B cell (primary cell): ENCODE results near the gene PRKRIP1. TPM values are rescaled to one million over a fixed set of nuclear protein-coding genes. Genes with fewer than 3 reads are reported as not detected.

Source experiments
- ATAC-seq: fragments of 200-7000 bp; cut with Tn5 transposase; one replicate; pipeline ENCODE4 v1.10.0; 2021; ENCODE audit warnings: low read depth, mild to moderate bottlenecking, moderate number of reproducible peaks, moderate library complexity
- CTCF ChIA-PET: fragments of 350-600 bp; sonication (Branson Sonifier 250); formaldehyde crosslinking; loops from one replicate; lab custom pipeline; 2021; ENCODE audit warnings: antibody characterized with exemption, inconsistent platforms; lab: Charles Lee
- POLR2A ChIA-PET: fragments of 350-600 bp; sonication (Branson Sonifier 250); formaldehyde crosslinking; loops from one replicate; lab custom pipeline; 2021; ENCODE audit warnings: antibody characterized with exemption; lab: Charles Lee
- DNase-seq: peaks from one replicate; pipeline ENCODE4 v3.0.0; 2013
- H2AFZ ChIP-seq: 2 replicates; pipeline ENCODE4 v1.6.1; 2012; ENCODE audit warnings: mild to moderate bottlenecking, low read depth, low read length; ENCODE audit not compliant: insufficient read depth, poor library complexity, severe bottlenecking
- H3K27ac ChIP-seq, 2 donors: 1 replicate in 1 of 2; 2 replicates in 1 of 2; pipeline ENCODE4 v1.5.1; 2012 to 2013; ENCODE audit warnings: low read length in 2 of 2, mild to moderate bottlenecking in 2 of 2, moderate library complexity in 1 of 2
- H3K27me3 ChIP-seq, 4 experiments: fragments of 200-600 bp in 1 of 4; sonication (generic) in 1 of 4; replicated peaks in 1 of 4; 1 replicate in 2 of 4; 2 replicates in 2 of 4; pipeline versions ENCODE4 v1.6.1 to v1.7.0; 2013 to 2016; ENCODE audit warnings: low read length in 3 of 4, mild to moderate bottlenecking in 2 of 4, mixed read lengths in 1 of 4, moderate library complexity in 1 of 4; ENCODE audit not compliant: insufficient read depth in 4 of 4, control insufficient read depth in 3 of 4; ENCODE audit errors: control extremely low read depth in 1 of 4
- H3K36me3 ChIP-seq, 2 experiments: replicated peaks in 1 of 2; 1 replicate in 1 of 2; 2 replicates in 1 of 2; pipeline versions ENCODE4 v1.6.1 to v1.7.1; 2013; ENCODE audit warnings: low read length in 1 of 2; ENCODE audit not compliant: insufficient read depth in 2 of 2, control insufficient read depth in 1 of 2; ENCODE audit errors: control extremely low read depth in 1 of 2, extremely low read depth in 1 of 2
- H3K4me1 ChIP-seq, 2 donors: fragments of 200-600 bp in 1 of 2; sonication (generic) in 1 of 2; 1 replicate in 1 of 2; 2 replicates in 1 of 2; pipeline versions ENCODE4 v1.5.1 to v1.6.1; 2013 to 2017; ENCODE audit warnings: low read length in 2 of 2; ENCODE audit not compliant: control insufficient read depth in 2 of 2, insufficient read depth in 2 of 2
- H3K4me2 ChIP-seq: replicated peaks from 2 replicates; pipeline ENCODE3; 2012; ENCODE audit warnings: mild to moderate bottlenecking, low read depth, low read length; ENCODE audit not compliant: poor library complexity, severe bottlenecking
- H3K4me3 ChIP-seq, 5 experiments: fragments of 200-600 bp in 1 of 5; sonication (generic) in 1 of 5; 1 replicate in 3 of 5; 2 replicates in 2 of 5; pipeline versions ENCODE4 v1.5.1 to v1.7.0; 2011 to 2016; ENCODE audit warnings: low read length in 4 of 5, mild to moderate bottlenecking in 4 of 5, low read depth in 2 of 5, control low read depth in 1 of 5, moderate library complexity in 1 of 5; ENCODE audit not compliant: insufficient read depth in 1 of 5; ENCODE audit errors: control extremely low read depth in 1 of 5, extremely low read depth in 1 of 5
- H3K79me2 ChIP-seq: fragments of 200-600 bp; sonication (generic); one replicate; pipeline ENCODE4 v1.6.0; 2016; ENCODE audit warnings: low read length; ENCODE audit not compliant: control insufficient read depth, insufficient read depth
- H3K9ac ChIP-seq: fragments of 200-600 bp; sonication (generic); 2 replicates; pipeline ENCODE4 v1.6.1; 2017; ENCODE audit warnings: mild to moderate bottlenecking, low read length, moderate library complexity
- H3K9me3 ChIP-seq, 3 donors: one replicate each; pipeline versions ENCODE4 v1.6.1 to v1.7.1; 2013; ENCODE audit warnings: low read length in 2 of 3; ENCODE audit not compliant: control insufficient read depth in 2 of 3, insufficient read depth in 1 of 3; ENCODE audit errors: control extremely low read depth in 1 of 3
- H4K20me1 ChIP-seq: 2 replicates; pipeline ENCODE4 v1.6.0; 2012; ENCODE audit warnings: mild to moderate bottlenecking, low read length; ENCODE audit not compliant: insufficient read depth, control insufficient read depth, poor library complexity, severe bottlenecking
- H3K27ac Mint-ChIP-seq: one replicate; pipeline ENCODE4 v1.8.0; 2021; ENCODE audit warnings: mixed read lengths
- H3K27me3 Mint-ChIP-seq: one replicate; pipeline ENCODE4 v1.8.0; 2021; ENCODE audit warnings: mixed read lengths
- H3K4me1 Mint-ChIP-seq: one replicate; pipeline ENCODE4 v1.8.0; 2021; ENCODE audit warnings: mixed read lengths
- H3K4me3 Mint-ChIP-seq: one replicate; pipeline ENCODE4 v1.8.0; 2021; ENCODE audit warnings: mixed read lengths
- H3K9me3 Mint-ChIP-seq: one replicate; pipeline ENCODE4 v1.8.0; 2022; ENCODE audit warnings: mixed read lengths; ENCODE audit not compliant: insufficient read depth
- CTCF ChIP-seq: fragments of 200-600 bp; IDR thresholded peaks from one replicate; pipeline ENCODE4 v1.8.0; 2022; ENCODE audit warnings: antibody characterized with exemption, mild to moderate bottlenecking
- EZH2 ChIP-seq: IDR thresholded peaks from 2 replicates; pipeline ENCODE4 v1.6.1; 2012; ENCODE audit warnings: borderline replicate concordance, low read depth, mild to moderate bottlenecking, moderate library complexity, low read length; ENCODE audit not compliant: insufficient read depth, poor library complexity, severe bottlenecking
- WGBS: methylation state at CpG from one replicate; pipeline ENCODE4 v1.1.5; 2013; ENCODE audit warnings: missing lambda C conversion rate; ENCODE audit not compliant: insufficient coverage; 5-methylcytosine and 5-hydroxymethylcytosine counted together
- intact Hi-C: fragments of 100-400 bp; cut with micrococcal nuclease; formaldehyde crosslinking; loops from one replicate; pipeline ENCODE4 v1.10.0; 2022
- polyA plus RNA-seq: library from polyadenylated mRNA; depleted of rRNA; stranded (reverse); fragments of >200 nt; gene quantifications from 2 replicates; pipeline ENCODE4 v1.2.3, GENCODE V29; 2012
- total RNA-seq, 2 donors: library from RNA; stranded (reverse); fragments of 120-200 nt in 1 of 2; gene quantifications; 1 replicate in 1 of 2; 2 replicates in 1 of 2; pipeline versions ENCODE4 v1.2.3 to v1.2.4, GENCODE V29; 2013 to 2022

The PRKRIP1 gene
- total and polyA plus RNA-seq, 2 donors (not counting 1 experiment from before 2014, with no cell fraction given), result 57.1 to 59.1 TPM

DNA sequence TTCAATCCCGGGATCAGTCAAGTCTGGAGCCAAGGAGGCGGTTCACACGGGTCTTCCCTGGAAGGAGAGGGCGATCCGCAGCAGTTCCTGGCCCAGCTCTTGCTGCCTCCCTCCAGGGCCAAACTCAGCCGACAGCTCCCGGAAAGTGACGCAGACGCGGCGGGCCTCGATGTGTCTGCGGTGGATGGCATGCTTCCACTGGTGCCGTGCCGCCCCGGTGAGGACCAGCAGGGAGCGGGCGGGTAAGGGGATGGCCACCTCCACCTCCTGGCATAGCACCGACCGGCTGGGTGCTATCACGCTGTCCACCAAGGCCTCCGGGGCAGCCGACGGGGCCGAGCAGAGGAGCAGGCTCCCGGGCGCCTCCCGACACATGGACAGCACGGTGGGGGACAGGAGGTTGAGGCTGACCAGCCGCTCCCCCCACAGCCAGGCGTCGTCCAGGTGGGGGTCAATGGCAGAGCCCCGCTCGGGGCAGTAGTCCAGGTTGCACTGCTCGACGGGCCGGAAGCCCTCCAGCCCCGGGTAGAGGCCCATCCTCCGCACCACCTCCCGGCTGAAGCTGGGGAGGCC, 61.3 kb downstream of the PRKRIP1 start:
- CTCF ChIA-PET, result interaction anchor here (46.3 kb wide), 1 partner anchor 46 kb away, joined by 1182 read pairs; no protein-coding TSS in a partner anchor

More for the DNA sequence above, 61.3 kb downstream of the PRKRIP1 start:
- Histone ChIP-seq H3K9me3 (no peaks in the 10 kb centered on the region), H3K4me3 (no peak overlapping the region), H3K4me2 (no peak overlapping the region), H3K79me2 (peaks cover 44% of the 10 kb centered on the region), H3K27me3 (no peaks in the 10 kb centered on the region), H2AFZ (no peak overlapping the region), H3K27ac (no peak overlapping the region), H3K4me1 (no peaks in the 10 kb centered on the region), H4K20me1 (peaks cover 24% of the 10 kb centered on the region), H3K9ac (no peak overlapping the region), H3K36me3 (peaks cover 1 to 36% of the 10 kb centered on the region in 2 experiments)
- DNase-seq (no peak), ATAC-seq (no peak)
- H3K27ac Mint-ChIP-seq, result no peak overlapping the region
- no peaks in the 10 kb centered on the region for H3K9me3 Mint-ChIP-seq
- WGBS, result 98% methylated on average over 39 of the region's 40 CpGs
- POLR2A ChIA-PET, result interaction anchor here (0.9 kb wide), 1 partner anchor 166 kb away, joined by 3 read pairs; no protein-coding TSS in a partner anchor
- TF ChIP-seq CTCF (no peak), EZH2 (no peak)
- H3K4me1 Mint-ChIP-seq, result peaks cover 5% of the 10 kb centered on the region
- H3K4me3 Mint-ChIP-seq, result no peak overlapping the region
- no peaks in the 10 kb centered on the region for H3K27me3 Mint-ChIP-seq
- intact Hi-C loops, result no loop called here
